Inflammatory macrophage treated with lipopolysaccharide for 1 hour (primary cell): ENCODE measurements around the gene IFTAP.
"Not testable (repeated sequence)": the region's sequence is repeated elsewhere in the genome, so short reads cannot be mapped to it uniquely, and the experiment has no call there.

Source experiments
- DNase-seq, 2 donors: peaks; one replicate each; pipeline ENCODE4 v3.0.0-alpha.2; 2020 to 2022

IFTAP gene

DNA sequence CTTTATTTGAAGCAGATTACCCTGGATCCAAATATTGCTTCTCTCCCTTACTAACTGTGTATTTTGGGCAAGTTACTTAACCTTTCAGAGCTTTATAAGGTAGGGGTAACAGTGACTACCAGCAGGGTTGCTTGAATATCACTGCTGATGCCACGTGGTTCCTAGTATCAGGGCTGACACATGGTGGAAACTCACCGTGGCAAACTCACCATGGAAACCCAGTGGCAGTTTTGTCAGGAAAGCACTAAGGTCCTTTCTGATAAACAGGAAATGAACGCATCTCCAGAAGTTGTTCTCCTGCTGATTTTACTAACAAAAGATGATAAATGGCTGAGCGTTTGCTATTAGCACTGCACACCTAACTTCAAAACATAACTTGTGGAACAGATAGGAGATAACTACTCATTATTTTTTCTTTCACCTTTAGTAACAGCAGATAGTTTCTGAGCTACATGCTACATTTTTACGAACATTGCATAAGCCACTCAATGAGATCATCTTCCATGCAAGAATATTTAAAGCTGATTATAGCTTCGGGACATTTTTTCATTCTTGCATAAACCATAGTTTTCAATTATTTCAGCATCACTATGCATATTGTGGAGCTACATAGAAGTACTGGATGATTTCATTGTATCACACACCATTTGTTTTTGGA, 63.4 kb downstream of the IFTAP start:
- DNase-seq, result no peak

DNA sequence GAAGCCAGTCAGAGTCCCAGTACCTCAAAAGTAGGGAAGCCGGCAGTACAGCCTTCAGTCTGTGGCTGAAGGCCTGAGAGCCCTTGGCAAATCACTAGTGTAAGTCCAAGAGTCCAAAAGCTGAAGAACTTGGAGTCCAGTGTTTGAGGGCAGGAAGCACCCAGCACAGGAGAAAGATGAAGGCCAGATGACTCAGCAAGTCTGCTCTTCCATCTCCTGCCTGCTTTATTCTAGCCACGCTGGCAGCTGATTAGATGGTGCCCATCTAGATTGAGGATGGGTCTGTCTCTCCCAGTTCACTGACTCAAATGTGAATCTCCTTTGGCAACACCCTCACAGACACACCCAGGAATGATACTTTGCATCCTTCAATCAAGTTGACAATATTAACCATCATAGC, 67.1 kb downstream of the IFTAP start:
- not testable (repeated sequence) for DNase-seq

DNA sequence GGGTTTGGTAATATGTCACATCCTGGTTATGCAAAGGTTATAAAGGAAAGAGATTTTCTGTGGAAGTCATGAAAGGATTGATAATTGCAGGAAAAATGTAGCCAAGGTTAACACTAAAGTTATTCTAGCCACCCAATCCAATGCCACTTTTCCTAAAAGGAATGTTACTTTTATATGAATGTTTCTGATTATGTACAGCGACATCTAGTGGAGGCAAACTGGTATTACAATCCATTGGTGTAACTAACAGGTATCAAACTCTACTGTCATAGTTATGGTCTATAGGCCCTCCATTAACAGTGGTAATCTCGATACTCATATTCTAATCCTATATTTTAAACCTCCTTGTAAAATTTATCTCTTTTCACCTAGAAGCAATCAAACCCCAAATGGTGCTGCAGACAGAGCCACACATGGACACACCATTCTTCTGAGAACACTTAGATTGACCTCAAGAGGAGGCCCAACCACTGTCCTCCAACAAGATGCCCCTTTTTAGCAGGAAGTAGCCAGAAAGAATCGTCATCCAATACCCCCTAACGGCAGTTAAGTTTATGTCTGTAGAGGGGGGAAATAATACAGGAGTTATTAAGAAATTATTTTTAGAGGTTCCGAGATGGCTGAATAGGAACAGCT, 78.6 kb downstream of the IFTAP start:
- peak; percentile 17 to 68 for DNase-seq

DNA sequence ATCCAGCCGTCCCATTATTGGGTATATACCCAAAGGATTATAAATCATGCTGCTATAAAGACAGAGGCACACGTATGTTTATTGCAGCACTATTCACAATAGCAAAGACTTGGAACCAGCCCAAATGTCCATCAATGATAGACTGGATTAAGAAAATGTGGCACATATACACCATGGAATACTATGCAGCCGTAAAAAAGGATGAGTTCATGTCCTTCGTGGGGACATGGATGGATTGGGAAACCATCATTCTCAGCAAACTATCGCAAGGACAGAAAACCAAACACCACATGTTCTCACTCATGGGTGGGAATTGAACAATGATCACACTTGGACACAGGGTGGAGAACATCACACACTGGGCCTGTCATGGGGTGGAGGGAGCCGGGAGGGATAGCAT, 85.2 kb downstream of the IFTAP start:
- DNase-seq, result not testable (repeated sequence)

- DNase-seq, result no peak
Measured at GRCh38 chr11:36683818-36684217, 89.5 kb downstream of the IFTAP start.

DNA sequence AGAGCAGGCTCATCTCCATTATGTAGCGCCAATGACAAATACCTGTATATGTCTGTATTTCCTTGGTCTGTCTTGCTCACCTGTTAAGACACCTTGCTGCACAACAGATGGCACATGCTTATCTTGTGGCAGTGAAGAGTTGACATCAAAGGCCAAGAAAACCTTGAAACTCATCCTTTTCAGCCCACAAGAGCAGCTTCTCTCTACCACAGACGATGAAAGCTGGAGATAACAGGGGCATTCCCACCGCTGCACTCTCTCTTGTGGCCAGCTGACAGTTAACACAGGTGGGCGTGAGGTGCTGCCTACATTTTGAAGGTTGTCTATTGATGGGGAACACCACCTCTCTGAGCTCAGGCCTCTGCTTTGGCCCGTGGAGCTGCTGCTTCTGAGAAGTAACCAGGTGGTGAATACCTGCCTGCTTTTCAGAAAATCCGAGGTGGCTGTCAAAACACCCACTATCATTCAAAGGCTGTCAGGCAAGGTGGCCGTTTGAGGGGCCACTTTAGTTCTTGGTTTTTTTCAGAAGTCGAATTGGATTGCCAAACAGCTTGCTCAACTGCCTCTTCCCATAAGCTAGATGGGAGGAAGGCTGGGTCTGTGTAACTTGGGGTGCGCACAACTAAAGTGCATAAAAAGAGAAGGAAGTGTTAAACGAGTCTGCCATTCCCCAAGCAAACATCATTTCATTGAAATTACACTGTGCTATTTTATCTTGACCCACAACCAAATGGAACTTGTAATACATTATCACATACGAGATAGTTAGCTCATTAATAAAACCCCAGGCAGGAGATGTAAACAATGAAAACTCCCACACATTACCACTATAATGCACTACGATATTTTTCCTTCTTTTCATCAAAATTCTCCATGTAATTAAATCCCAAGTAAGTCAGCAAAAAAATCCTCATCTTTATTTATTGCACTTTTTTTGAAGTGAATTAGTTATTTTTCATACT, 90.8 kb downstream of the IFTAP start:
- DNase-seq, result peak in 1 of 2 donors; percentile 3

GRCh38 chr11:36688132-36688531, 93.8 kb downstream of the IFTAP start:
- DNase-seq, result no peak

GRCh38 chr11:36688571-36689291, 94.4 kb downstream of the IFTAP start:
- no peak for DNase-seq

DNA sequence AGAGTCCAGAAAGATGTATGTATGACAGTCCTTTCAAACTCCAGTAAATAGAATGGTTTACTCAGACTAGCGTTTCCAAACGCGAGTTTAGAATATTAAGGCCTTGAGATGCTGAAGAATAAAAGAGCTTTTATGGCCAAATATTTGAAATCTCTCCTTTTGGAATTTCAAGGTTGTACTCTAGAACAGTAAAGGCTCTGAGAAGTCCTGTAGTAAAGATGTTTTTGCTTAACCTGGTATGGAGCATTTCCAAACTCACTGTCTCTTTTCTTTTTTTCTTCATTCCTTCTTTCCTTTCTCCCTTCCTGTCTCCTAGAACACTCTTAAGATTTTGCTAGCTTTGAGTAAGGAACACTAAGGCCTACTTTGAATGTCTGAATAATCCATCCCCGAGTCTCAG, 95.1 kb downstream of the IFTAP start:
- no peak for DNase-seq

GRCh38 chr11:36692704-36693103, 98.4 kb downstream of the IFTAP start:
- DNase-seq, result no peak

GRCh38 chr11:36693139-36693843, 99.0 kb downstream of the IFTAP start:
- no peak for DNase-seq

GRCh38 chr11:36695111-36695510, 100.8 kb downstream of the IFTAP start:
- DNase-seq, result no peak

GRCh38 chr11:36695571-36695970, 101.3 kb downstream of the IFTAP start:
- DNase-seq, result no peak

GRCh38 chr11:36696550-36696949, 102.2 kb downstream of the IFTAP start:
- DNase-seq, result no peak

DNA sequence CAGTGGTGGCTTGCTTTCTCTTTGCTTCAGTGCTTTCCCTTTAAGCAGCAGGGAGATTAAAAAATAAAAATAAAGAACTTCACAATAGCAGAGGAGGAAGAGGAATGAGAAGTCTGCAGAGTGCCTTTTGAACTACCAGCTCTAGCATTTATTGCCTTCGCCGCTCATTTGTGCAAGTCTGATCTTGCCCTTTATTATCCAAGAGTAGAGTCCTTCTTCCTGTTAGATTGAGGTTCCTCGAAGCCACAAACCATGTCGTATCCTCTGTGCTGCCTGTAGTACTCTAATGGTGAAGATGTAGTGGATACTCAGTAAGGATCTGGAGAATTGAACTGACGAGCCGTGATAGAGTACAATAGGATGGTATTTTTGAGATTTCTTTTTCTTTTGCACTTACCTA, 105.0 kb downstream of the IFTAP start:
- DNase-seq, result no peak

GRCh38 chr11:36700246-36700645, 105.9 kb downstream of the IFTAP start:
- no peak for DNase-seq

- DNase-seq, result peak; percentile 41 to 74
Measured at GRCh38 chr11:36702330-36703054, 108.2 kb downstream of the IFTAP start.

DNA sequence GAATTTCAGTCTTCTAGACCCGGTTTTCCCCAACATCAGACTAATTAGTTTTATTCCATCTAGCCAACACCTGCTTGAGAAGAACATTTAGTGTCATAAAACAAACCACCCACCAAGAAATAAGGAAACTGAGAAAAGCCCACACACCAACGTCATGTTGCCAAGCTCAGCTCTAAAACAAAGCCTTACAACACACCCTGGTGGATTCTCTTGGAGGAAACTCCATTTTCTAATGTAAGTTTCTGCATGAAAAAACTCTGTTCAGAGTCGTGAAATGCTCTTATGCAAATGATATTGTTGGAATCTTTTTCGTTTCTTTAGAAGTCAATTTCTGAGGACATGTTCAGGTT, 108.7 kb downstream of the IFTAP start:
- DNase-seq, result peak; percentile 70 to 74
